ENCODE data around the gene KIAA1755.
"Not testable (repeated sequence)": the region's sequence is repeated elsewhere in the genome, so short reads cannot be mapped to it uniquely, and the experiment has no call there.

The KIAA1755 gene

DNA sequence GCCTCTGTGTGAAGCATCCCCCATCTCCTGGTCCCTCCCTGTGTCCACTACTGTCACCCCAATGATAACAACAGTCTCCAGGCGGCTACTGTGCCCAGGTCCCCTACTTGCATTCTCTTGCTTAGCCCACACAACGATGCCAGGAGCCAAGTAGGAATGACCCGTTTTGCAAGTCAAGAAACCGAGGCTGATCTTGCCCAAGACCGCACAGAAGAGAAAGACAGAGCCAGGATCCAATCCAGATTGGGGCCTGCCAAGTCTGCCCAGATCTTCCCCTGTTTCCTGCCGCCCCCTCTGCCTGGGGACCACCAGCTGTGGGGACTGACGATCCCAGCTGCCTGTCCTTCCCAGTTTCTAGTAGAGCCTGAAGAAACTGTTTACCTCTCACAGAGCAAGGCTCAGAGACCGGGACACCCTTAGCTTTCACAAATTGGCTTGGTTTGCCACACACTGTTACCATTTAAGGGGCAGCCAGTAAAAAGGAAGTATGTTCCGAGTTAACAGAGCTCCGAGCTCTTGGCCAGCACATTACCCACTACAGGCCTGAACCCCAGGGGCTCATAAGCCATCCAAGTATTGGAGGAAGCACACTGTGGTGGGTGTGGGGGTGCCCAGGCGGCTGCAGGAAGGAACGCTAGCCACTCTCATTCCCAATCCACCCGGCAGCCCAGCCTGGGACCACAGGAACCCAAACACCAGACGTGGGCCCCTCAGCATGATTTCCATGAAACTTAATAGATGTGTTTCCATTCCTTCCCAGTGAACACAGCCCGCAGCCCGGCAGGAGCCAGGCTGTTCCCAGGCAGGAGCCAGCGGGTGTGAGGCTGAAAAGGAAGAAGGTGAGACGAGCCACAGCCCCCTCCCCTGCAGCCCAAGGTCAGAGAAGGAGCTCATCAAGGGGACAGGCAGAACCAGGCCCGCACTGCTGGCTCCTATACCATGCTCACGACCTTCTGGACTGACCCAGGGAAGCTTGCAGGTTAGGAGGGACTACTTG, 7.9 kb downstream of the KIAA1755 start:
- TF ChIP-seq, protein P1, sequence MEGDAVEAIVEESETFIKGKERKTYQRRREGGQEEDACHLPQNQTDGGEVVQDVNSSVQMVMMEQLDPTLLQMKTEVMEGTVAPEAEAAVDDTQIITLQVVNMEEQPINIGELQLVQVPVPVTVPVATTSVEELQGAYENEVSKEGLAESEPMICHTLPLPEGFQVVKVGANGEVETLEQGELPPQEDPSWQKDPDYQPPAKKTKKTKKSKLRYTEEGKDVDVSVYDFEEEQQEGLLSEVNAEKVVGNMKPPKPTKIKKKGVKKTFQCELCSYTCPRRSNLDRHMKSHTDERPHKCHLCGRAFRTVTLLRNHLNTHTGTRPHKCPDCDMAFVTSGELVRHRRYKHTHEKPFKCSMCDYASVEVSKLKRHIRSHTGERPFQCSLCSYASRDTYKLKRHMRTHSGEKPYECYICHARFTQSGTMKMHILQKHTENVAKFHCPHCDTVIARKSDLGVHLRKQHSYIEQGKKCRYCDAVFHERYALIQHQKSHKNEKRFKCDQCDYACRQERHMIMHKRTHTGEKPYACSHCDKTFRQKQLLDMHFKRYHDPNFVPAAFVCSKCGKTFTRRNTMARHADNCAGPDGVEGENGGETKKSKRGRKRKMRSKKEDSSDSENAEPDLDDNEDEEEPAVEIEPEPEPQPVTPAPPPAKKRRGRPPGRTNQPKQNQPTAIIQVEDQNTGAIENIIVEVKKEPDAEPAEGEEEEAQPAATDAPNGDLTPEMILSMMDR (IDR thresholded peaks at IDR 0.05; ENCODE audit: control extremely low read depth, extremely low read depth, low read depth, missing control alignments): no peak
- no peak for DNase-seq (ENCODE audit: extremely low spot score)
- POLR2A ChIA-PET: no interaction called here
- CTCF ChIA-PET: interaction anchor here (0.7 to 1.1 kb wide), 2 partner anchors 10 to 32 kb away, joined by 3 read pairs; no protein-coding TSS in a partner anchor

DNA sequence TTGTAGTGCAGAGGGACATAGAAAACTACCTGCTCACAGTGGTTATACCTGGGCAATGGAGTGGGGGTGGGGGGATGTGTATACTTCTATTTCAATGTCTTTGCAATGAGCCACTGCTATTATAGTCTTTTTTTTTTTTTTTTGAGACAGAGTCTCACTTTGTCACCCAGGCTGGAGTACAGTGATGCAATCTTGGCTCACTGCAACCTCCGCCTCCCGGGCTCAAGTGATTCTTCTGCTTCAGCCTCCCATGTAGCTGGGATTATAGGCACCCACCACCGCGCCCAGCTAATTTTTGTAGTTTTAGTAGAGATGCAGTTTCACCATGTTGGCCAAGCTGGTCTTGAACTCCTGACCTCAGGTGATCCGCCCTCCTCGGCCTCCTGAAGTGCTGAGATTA, 9.1 kb downstream of the KIAA1755 start:
- DNase-seq (ENCODE audit: extremely low spot score); POLR2A ChIA-PET: not testable (repeated sequence)
- CTCF ChIA-PET: interaction anchor here (1.1 to 1.5 kb wide), 2 partner anchors 9 to 32 kb away, joined by 3 read pairs; no protein-coding TSS in a partner anchor

DNA sequence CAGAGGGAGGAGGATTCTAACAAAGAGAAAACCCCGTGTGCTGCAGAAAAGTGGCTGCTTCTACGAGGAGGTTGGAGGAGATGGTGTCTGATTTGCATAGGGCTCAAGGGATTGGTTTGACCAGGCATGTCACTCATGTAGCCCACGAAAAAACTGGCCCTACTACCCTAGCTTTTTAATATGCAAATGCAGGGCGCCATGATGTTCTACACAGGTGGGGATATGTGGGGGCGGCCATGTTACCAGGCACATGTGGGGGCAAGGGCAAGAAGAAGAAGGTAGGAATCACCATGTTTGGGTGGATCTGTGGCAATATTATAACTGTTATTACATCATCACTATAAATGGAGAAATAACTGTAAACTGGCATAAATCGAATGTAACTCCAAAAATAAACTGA, 9.9 kb downstream of the KIAA1755 start:
- ChIA-PET POLR2A (no interaction called here), CTCF (interaction anchor here (1.5 kb wide), 1 partner anchor 31 kb away, joined by 3 read pairs; no protein-coding TSS in a partner anchor)
- no peak for DNase-seq (ENCODE audit: extremely low spot score)
- TF ChIP-seq, protein P1 (IDR thresholded peaks at IDR 0.05; ENCODE audit: control extremely low read depth, extremely low read depth, low read depth, missing control alignments): no peak

DNA sequence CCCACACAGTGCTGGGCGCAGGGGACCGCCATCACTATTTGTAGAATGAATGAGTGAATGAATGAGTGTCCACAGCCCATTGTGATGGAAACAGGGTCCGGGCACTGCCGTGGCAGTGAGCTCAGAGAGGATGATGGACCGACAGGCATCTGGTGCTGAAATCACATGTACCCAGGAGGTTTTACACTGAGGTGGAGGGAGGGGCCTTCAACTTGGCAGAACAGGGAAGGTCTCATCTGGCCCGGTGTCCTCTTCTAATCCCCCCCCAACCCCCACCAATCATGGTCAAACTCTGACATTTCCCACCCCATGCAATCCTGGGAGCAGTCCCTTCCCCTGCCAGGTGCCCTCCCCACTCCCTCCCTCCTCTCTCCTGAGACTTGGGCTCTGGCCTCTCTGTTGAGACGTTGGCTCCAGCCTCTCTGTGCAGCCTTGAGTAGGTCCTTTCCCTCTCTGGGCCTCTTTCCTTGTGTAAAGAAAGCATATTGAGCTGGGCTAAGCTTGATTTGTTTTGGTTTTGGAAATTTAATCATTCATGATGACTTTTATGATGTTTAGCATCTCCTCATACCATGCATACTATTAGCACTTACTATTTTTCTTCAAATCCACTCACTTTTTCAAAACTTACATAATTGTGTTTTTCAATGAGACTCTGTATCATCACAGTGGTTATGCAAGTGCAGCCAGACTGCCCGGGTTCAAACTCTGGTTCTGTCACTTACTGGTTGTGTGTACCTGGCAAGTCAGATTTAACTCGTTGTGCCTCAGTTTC, 10.8 kb downstream of the KIAA1755 start:
- ChIA-PET CTCF (no interaction called here), POLR2A (no interaction called here)
- TF ChIP-seq, protein P1 (IDR thresholded peaks at IDR 0.05; ENCODE audit: control extremely low read depth, extremely low read depth, low read depth, missing control alignments): no peak
- no peak for DNase-seq (ENCODE audit: extremely low spot score)

DNA sequence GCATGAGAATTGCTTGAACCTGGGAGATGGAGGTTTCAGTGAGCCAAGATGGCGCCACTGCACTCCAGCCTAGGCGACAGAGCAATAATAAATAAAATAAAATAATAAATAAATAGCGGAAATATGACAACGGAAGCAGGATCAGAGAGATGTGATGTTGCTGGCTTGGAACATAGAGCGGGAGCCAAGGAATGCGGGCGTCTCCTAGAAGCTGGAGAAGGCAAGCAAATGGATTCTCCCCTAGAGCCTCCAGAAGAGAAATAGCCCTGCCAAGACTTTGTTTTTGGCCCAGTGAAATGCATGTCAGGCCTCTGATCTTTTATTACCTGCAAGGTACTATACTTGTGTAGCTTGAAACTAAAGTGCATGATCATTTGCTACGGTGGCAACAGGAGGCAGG, 12.4 kb downstream of the KIAA1755 start:
- ChIA-PET POLR2A (no interaction called here), CTCF (no interaction called here)
- TF ChIP-seq, protein P1 (IDR thresholded peaks at IDR 0.05; ENCODE audit: control extremely low read depth, extremely low read depth, low read depth, missing control alignments): no peak
- DNase-seq (ENCODE audit: extremely low spot score): no peak

DNA sequence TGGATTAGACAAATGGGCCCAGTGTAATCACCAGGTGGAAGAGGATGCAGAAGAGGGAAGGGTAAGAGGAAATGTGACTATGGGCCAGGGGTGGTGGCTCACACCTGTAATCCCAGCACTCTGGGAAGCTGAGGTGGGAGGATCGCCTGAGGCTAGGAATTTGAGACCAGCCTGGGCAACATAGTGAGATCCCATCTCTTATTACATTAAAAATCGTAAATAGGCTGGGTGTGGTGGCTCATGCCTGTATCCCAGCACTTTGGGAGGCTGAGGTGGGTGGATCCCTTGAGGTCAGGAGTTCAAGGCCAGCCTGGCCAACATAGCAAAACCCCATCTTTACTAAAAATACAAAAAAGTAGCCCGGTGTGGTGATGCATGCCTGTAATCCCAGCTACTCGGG, 12.8 kb downstream of the KIAA1755 start:
- CTCF ChIA-PET; DNase-seq (ENCODE audit: extremely low spot score); POLR2A ChIA-PET: not testable (repeated sequence)

DNA sequence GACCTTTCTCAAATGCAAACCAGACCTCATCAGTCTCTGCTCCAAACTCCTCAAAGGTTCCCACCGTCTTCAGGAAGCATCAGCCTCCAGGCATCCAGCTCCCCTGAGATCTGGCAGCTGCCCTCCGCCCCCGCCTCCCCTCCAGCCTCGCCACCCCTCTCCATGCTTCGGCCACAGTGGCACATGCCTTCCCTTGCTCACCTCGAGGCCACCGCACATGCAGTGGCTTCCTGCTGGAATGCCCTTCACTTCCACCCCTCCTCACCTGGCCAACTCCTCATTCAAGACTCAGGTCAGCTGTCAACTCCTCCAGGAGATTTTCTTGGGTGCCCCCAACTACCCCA, 13.4 kb downstream of the KIAA1755 start:
- no peak for DNase-seq (ENCODE audit: extremely low spot score)
- CTCF ChIA-PET: no interaction called here

More for the DNA sequence above, 13.4 kb downstream of the KIAA1755 start:
- TF ChIP-seq, protein P1 (IDR thresholded peaks at IDR 0.05; ENCODE audit: control extremely low read depth, extremely low read depth, low read depth, missing control alignments): no peak
- POLR2A ChIA-PET: no interaction called here

All from GM10248 (cell line).